ENCODE measurements around the gene CXCR4.
"Not testable (repeated sequence)": the region's sequence is repeated elsewhere in the genome, so short reads cannot be mapped to it uniquely, and the experiment has no call there.

CXCR4 gene

GRCh38 chr2:136086253-136087016 is 31.5 kb downstream of the CXCR4 start:
- Histone ChIP-seq H3K4me1 (peaks cover 0 to 9% (median 6%) of the 10 kb centered on the region in 10 experiments; a peak in 6 of 20 replicates), H3K9ac (no peak overlapping the region), H3K4me3 (no peak overlapping the region), H4K20me1 (no peaks in the 10 kb centered on the region), H3K27me3 (no peaks in the 10 kb centered on the region), H3K36me3 (no peaks in the 10 kb centered on the region), H3K9me3 (replicated peaks in 1 of 11) (peaks cover 17 to 28% (median 22%) of the 10 kb centered on the region in 11 experiments), H3K27ac (no peak overlapping the region), H3K4me2 (peak overlapping the region in 6 of 11 experiments; percentile 5 to 44 (median 18); a peak in 5 of 22 replicates)
- no peak for TF ChIP-seq Cebpa-rat (IDR thresholded peaks at IDR 0.05)

- no peak overlapping the region for H3K27ac ChIP-seq
- H3K9ac ChIP-seq = no peak overlapping the region
- H4K20me1 ChIP-seq = no peaks in the 10 kb centered on the region
- H3K36me3 ChIP-seq = no peaks in the 10 kb centered on the region
- no peak for TF ChIP-seq Cebpa-rat (IDR thresholded peaks at IDR 0.05)
- H3K4me3 ChIP-seq = no peak overlapping the region
- peaks cover 0 to 9% (median 6%) of the 10 kb centered on the region in 10 experiments; a peak in 6 of 20 replicates for H3K4me1 ChIP-seq
- H3K9me3 ChIP-seq (replicated peaks in 1 of 11) = peaks cover 17 to 28% (median 22%) of the 10 kb centered on the region in 11 experiments
- no peaks in the 10 kb centered on the region for H3K27me3 ChIP-seq
- H3K4me2 ChIP-seq = no peak overlapping the region
Observed at GRCh38 chr2:136085453-136086209, 32.3 kb downstream of the CXCR4 start.

- no peak overlapping the region for H3K4me3 ChIP-seq
- peaks cover 0 to 11% (median 4%) of the 10 kb centered on the region in 11 experiments; a peak in 6 of 22 replicates for H3K9me3 ChIP-seq (replicated peaks in 1 of 11)
- no peaks in the 10 kb centered on the region for H3K27me3 ChIP-seq
- H3K27ac ChIP-seq = no peak overlapping the region
- H4K20me1 ChIP-seq = no peaks in the 10 kb centered on the region
- peaks cover 0 to 7% (median 4%) of the 10 kb centered on the region in 10 experiments; a peak in 6 of 20 replicates for H3K4me1 ChIP-seq
- H3K4me2 ChIP-seq = no peak overlapping the region
- H3K36me3 ChIP-seq = no peaks in the 10 kb centered on the region
- no peak for TF ChIP-seq Cebpa-rat (IDR thresholded peaks at IDR 0.05)
- H3K9ac ChIP-seq = no peak overlapping the region
Observed at GRCh38 chr2:136081582-136082210, 36.3 kb downstream of the CXCR4 start.

GRCh38 chr2:136080114-136080513 is 37.8 kb downstream of the CXCR4 start:
- Histone ChIP-seq H3K27ac (no peak overlapping the region), H4K20me1 (no peaks in the 10 kb centered on the region), H3K4me3 (no peak overlapping the region), H3K9me3 (replicated peaks in 1 of 11) (peaks cover 0 to 12% (median 6%) of the 10 kb centered on the region in 11 experiments; a peak in 7 of 22 replicates), H3K9ac (no peak overlapping the region), H3K4me1 (no peaks in the 10 kb centered on the region), H3K36me3 (no peaks in the 10 kb centered on the region), H3K4me2 (no peak overlapping the region), H3K27me3 (no peaks in the 10 kb centered on the region)
- TF ChIP-seq Cebpa-rat (IDR thresholded peaks at IDR 0.05) = no peak

- Histone ChIP-seq H4K20me1 (no peaks in the 10 kb centered on the region), H3K4me1 (peaks cover 0 to 11% (median 6%) of the 10 kb centered on the region in 10 experiments; a peak in 9 of 20 replicates), H3K4me3 (no peak overlapping the region), H3K36me3 (no peaks in the 10 kb centered on the region), H3K9me3 (replicated peaks in 1 of 11) (peaks cover 18 to 36% (median 27%) of the 10 kb centered on the region in 11 experiments), H3K9ac (no peak overlapping the region), H3K27ac (no peak overlapping the region), H3K27me3 (no peaks in the 10 kb centered on the region), H3K4me2 (no peak overlapping the region)
- TF ChIP-seq Cebpa-rat (IDR thresholded peaks at IDR 0.05) = no peak
Observed at GRCh38 chr2:136077107-136077506, 40.8 kb downstream of the CXCR4 start.

GRCh38 chr2:136075476-136075875 is 42.5 kb downstream of the CXCR4 start:
- H3K36me3 ChIP-seq = no peaks in the 10 kb centered on the region
- no peak overlapping the region for H3K4me2 ChIP-seq
- H3K9me3 ChIP-seq (replicated peaks in 1 of 11) = peaks cover 18 to 52% (median 39%) of the 10 kb centered on the region in 11 experiments
- no peaks in the 10 kb centered on the region for H3K27me3 ChIP-seq
- H3K9ac ChIP-seq = no peak overlapping the region
- no peaks in the 10 kb centered on the region for H4K20me1 ChIP-seq
- peaks cover 0 to 16% (median 7%) of the 10 kb centered on the region in 10 experiments; a peak in 9 of 20 replicates for H3K4me1 ChIP-seq
- TF ChIP-seq Cebpa-rat (IDR thresholded peaks at IDR 0.05) = no peak
- no peak overlapping the region for H3K4me3 ChIP-seq
- H3K27ac ChIP-seq = no peak overlapping the region

- TF ChIP-seq Cebpa-rat (IDR thresholded peaks at IDR 0.05) = no peak
- no peak overlapping the region for H3K27ac ChIP-seq
- peaks cover 0 to 16% (median 7%) of the 10 kb centered on the region in 10 experiments; a peak in 9 of 20 replicates for H3K4me1 ChIP-seq
- H3K9me3 ChIP-seq (replicated peaks in 1 of 11) = peaks cover 18 to 53% (median 36%) of the 10 kb centered on the region in 11 experiments
- no peaks in the 10 kb centered on the region for H4K20me1 ChIP-seq
- no peak overlapping the region for H3K9ac ChIP-seq
- no peaks in the 10 kb centered on the region for H3K36me3 ChIP-seq
- peak overlapping the region in 6 of 11 experiments; percentile 4 to 45 (median 39); a peak in 8 of 22 replicates for H3K4me2 ChIP-seq
- H3K4me3 ChIP-seq = no peak overlapping the region
- no peaks in the 10 kb centered on the region for H3K27me3 ChIP-seq
Observed at GRCh38 chr2:136072621-136073020, 45.3 kb downstream of the CXCR4 start.

GRCh38 chr2:136071887-136072286 is 46.1 kb downstream of the CXCR4 start:
- H4K20me1 ChIP-seq, H3K9ac ChIP-seq, H3K36me3 ChIP-seq, H3K27ac ChIP-seq, H3K4me3 ChIP-seq, H3K27me3 ChIP-seq: not testable (repeated sequence)
- H3K4me1 ChIP-seq = peaks cover 0 to 16% (median 7%) of the 10 kb centered on the region in 10 experiments; a peak in 9 of 20 replicates
- H3K9me3 ChIP-seq (replicated peaks in 1 of 11) = peaks cover 18 to 51% (median 36%) of the 10 kb centered on the region in 11 experiments
- H3K4me2 ChIP-seq = peak overlapping the region in 6 of 11 experiments; percentile 4 to 45 (median 39); a peak in 10 of 22 replicates

- Histone ChIP-seq H3K9me3 (replicated peaks in 1 of 11) (peaks cover 18 to 46% (median 35%) of the 10 kb centered on the region in 11 experiments), H3K9ac (no peak overlapping the region), H3K36me3 (no peaks in the 10 kb centered on the region), H3K4me3 (no peak overlapping the region), H4K20me1 (no peaks in the 10 kb centered on the region), H3K4me2 (no peak overlapping the region), H3K27ac (no peak overlapping the region), H3K27me3 (no peaks in the 10 kb centered on the region), H3K4me1 (peaks cover 0 to 17% (median 8%) of the 10 kb centered on the region in 10 experiments; a peak in 12 of 20 replicates)
- TF ChIP-seq Cebpa-rat (IDR thresholded peaks at IDR 0.05) = no peak
Observed at GRCh38 chr2:136070913-136071312, 47.0 kb downstream of the CXCR4 start.

Data from BLaER1 treated with 17β-estradiol and CSF1 and Interleukin-3, amounts not matched to agents 10 nM and 100 nM (cell line).